Mononuclear cell (primary cell): Measurements from ENCODE around the gene RSPRY1. TPM values are rescaled to one million over a fixed set of nuclear protein-coding genes. Genes with fewer than 3 reads are reported as not detected.

ENCODE experiments used
- H3K27me3 ChIP-seq: 2 replicates; pipeline ENCODE4 v1.6.0; 2011; ENCODE audit warnings: low read length, control low read depth; ENCODE audit not compliant: insufficient read depth
- H3K4me1 ChIP-seq: 2 replicates; pipeline ENCODE4 v1.5.1; 2011; ENCODE audit warnings: mild to moderate bottlenecking, low read length, control low read depth; ENCODE audit not compliant: insufficient read depth
- H3K4me3 ChIP-seq: 2 replicates; pipeline ENCODE4 v1.5.1; 2011; ENCODE audit warnings: mild to moderate bottlenecking, low read length, moderate library complexity
- H3K9me3 ChIP-seq: 2 replicates; pipeline ENCODE4 v1.5.1; 2011; ENCODE audit warnings: low read depth, mild to moderate bottlenecking, control low read depth, low read length
- total RNA-seq: library from RNA; depleted of rRNA; stranded (reverse); fragments of >200 nt; gene quantifications from one replicate; pipeline ENCODE4 v1.2.3, GENCODE V29; 2012

The RSPRY1 gene
- total RNA-seq, 1 donor: 25.4 TPM

- Histone ChIP-seq H3K27me3 (no peaks in the 10 kb centered on the region), H3K4me3 (no peak overlapping the region), H3K4me1 (peaks cover 28% of the 10 kb centered on the region), H3K9me3 (no peaks in the 10 kb centered on the region)
These were observed 38.5 kb upstream of the RSPRY1 start for GRCh38 chr16:57147381-57148221.

- Histone ChIP-seq H3K4me3 (no peak overlapping the region), H3K9me3 (no peaks in the 10 kb centered on the region), H3K4me1 (peaks cover 22% of the 10 kb centered on the region), H3K27me3 (no peaks in the 10 kb centered on the region)
These were observed 37.6 kb upstream of the RSPRY1 start for GRCh38 chr16:57148481-57148880.

DNA sequence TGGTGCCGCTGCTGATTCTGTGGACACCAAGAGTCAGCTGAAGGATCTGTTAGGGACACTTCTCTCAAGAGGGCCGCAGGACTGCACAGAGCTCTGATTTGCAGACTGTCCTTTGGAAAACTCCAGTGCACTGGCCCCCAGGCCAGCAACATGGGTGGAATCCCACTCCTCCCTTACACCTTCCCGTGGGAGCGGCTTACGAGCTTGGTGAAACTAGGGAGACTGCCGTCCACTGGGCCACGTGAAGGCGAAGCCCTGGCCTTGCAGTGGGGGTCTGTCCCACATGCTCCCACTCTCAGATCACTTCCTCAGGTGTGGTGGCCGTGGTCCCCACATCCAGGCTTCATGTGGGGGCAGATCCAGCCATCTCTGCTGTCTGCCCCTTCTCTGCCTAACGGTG, 36.7 kb upstream of the RSPRY1 start:
- no peaks in the 10 kb centered on the region for H3K27me3 ChIP-seq
- H3K4me3 ChIP-seq: no peak overlapping the region
- peaks cover 22% of the 10 kb centered on the region for H3K4me1 ChIP-seq
- H3K9me3 ChIP-seq: no peaks in the 10 kb centered on the region

GRCh38 chr16:57150682-57151330, 35.3 kb upstream of the RSPRY1 start:
- Histone ChIP-seq H3K4me1 (peaks cover 25% of the 10 kb centered on the region), H3K9me3 (no peaks in the 10 kb centered on the region), H3K27me3 (no peaks in the 10 kb centered on the region), H3K4me3 (no peak overlapping the region)

DNA sequence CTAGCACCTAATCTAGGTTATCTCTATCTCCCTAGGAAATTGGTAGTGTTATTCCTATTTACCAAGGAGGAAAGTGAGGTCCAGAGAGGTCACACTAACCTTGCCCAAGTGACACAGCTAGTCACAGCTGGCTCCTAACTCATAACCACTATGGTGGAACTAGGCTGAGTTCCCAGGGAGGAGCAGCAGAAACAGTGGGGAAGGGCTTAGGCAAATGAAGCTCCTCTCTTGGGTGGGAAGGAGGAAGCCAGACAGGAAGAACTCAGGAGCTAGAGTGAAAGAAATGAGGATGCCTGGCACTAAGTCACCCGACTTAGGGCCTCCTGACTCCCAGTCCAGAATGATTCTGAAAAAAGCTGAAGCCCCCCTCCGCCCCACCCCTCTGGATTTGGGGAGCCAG, 34.8 kb upstream of the RSPRY1 start:
- Histone ChIP-seq H3K4me1 (peaks cover 22% of the 10 kb centered on the region), H3K4me3 (no peak overlapping the region), H3K9me3 (no peaks in the 10 kb centered on the region)

GRCh38 chr16:57152096-57153093, 33.7 kb upstream of the RSPRY1 start:
- Histone ChIP-seq H3K9me3 (no peaks in the 10 kb centered on the region), H3K4me3 (no peak overlapping the region), H3K4me1 (peaks cover 11% of the 10 kb centered on the region), H3K27me3 (no peaks in the 10 kb centered on the region)

More for the DNA sequence above, 34.8 kb upstream of the RSPRY1 start:
- no peaks in the 10 kb centered on the region for H3K27me3 ChIP-seq

DNA sequence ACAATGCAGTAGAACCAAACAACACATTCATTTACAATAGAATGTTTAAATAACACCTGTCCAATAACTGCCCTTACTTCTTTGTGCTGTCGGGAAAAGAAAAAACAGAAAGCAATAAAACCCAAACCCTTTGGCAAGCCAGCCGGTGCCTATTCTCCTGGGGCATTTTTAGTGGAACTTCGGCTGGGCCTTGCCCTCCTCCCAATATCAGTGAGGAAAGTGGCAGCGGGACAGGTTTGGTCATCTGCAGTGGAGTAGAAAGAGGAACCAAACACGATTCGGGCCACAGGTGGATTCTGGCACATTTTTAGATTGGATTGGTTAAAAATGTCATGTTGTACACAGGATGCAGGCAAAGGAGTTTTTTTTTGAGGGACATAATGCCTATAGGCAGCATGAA, 32.3 kb upstream of the RSPRY1 start:
- Histone ChIP-seq H3K4me1 (peaks cover 4% of the 10 kb centered on the region), H3K9me3 (no peaks in the 10 kb centered on the region), H3K27me3 (no peaks in the 10 kb centered on the region), H3K4me3 (no peak overlapping the region)

- Histone ChIP-seq H3K4me1 (peaks cover 4% of the 10 kb centered on the region), H3K4me3 (no peak overlapping the region)
These were observed 30.3 kb upstream of the RSPRY1 start for GRCh38 chr16:57155702-57156350.

DNA sequence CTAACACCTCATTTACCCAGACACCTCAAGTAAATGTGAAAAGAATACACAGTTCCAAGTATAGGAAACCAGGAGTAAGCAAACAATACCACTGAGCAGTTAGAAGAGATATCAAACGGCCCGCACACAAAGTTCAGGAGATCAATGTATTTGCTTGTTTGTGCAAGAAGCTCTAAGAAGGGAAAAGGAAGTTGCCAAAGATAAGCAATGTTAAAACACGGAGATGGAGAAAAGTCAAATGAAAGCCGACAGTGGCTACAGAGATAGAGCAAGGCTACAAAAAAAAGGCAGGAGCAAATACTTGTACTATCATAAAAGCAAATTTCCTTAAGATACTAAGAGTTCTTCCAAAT, 29.8 kb upstream of the RSPRY1 start:
- Histone ChIP-seq H3K9me3 (no peaks in the 10 kb centered on the region), H3K4me3 (no peak overlapping the region), H3K27me3 (no peaks in the 10 kb centered on the region), H3K4me1 (peaks cover 4% of the 10 kb centered on the region)

More at GRCh38 chr16:57155702-57156350, 30.3 kb upstream of the RSPRY1 start:
- Histone ChIP-seq H3K9me3 (no peaks in the 10 kb centered on the region), H3K27me3 (no peaks in the 10 kb centered on the region)

GRCh38 chr16:57157533-57157932, 28.6 kb upstream of the RSPRY1 start:
- Histone ChIP-seq H3K4me3 (no peak overlapping the region), H3K27me3 (no peaks in the 10 kb centered on the region), H3K4me1 (peaks cover 4% of the 10 kb centered on the region), H3K9me3 (no peaks in the 10 kb centered on the region)

- no peaks in the 10 kb centered on the region for H3K27me3 ChIP-seq
- H3K9me3 ChIP-seq: no peaks in the 10 kb centered on the region
- no peak overlapping the region for H3K4me3 ChIP-seq
- H3K4me1 ChIP-seq: peaks cover 4% of the 10 kb centered on the region
These were observed 26.7 kb upstream of the RSPRY1 start for GRCh38 chr16:57159447-57159846.

DNA sequence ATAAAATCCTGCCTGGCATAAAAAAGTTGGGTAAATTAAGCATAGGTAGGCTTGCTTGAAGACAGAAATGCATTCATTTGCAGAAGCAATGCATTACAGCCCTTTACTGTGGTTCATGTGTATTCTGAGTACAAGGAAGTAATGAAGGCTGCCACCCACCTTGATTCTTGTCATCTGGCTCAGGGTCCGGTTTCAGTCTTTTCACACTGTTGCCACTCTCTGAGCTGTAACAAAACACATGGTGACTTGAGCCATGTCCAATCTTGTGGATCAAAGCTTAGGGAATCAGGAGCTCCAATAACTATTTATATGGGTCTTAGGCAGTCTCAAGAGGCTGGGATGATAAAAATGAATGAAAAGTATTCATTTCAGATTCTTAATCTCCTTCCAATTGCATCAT, 22.3 kb upstream of the RSPRY1 start:
- Histone ChIP-seq H3K27me3 (no peaks in the 10 kb centered on the region), H3K9me3 (no peaks in the 10 kb centered on the region), H3K4me1 (peaks cover 24% of the 10 kb centered on the region), H3K4me3 (no peak overlapping the region)

- H3K9me3 ChIP-seq: no peaks in the 10 kb centered on the region
- H3K27me3 ChIP-seq: no peaks in the 10 kb centered on the region
- H3K4me1 ChIP-seq: peaks cover 24% of the 10 kb centered on the region
- H3K4me3 ChIP-seq: no peak overlapping the region
These were observed 20.6 kb upstream of the RSPRY1 start for GRCh38 chr16:57165483-57165882.

- Histone ChIP-seq H3K4me1 (peaks cover 24% of the 10 kb centered on the region), H3K4me3 (no peak overlapping the region), H3K27me3 (no peaks in the 10 kb centered on the region), H3K9me3 (no peaks in the 10 kb centered on the region)
These were observed 20.2 kb upstream of the RSPRY1 start for GRCh38 chr16:57165938-57166337.
